ENCODE data around the gene FMN1.

DNA sequence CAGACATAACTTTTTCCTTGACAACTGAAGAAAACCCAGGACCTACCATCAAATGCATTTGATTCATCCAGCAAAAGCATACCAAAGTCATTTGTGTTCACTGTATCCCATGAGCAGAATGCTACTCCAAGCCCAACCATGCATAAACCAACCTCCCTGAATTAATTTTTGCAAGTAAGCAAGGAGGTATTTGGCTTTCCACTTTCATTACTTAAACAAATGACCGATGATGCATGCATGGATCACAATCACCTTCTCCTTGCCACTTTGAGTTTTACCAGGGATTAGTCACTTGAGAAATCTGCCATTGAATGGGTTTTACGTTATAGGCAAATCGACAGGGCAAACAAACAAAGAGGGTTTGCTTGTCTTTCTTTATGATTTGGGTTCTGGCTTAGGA lies 214.8 kb downstream of the FMN1 start:
- no peak for TF ChIP-seq GATA2 (IDR thresholded peaks at IDR 0.05; ENCODE audit: low read depth, low read length)
- TF ChIP-seq GATA3 (IDR thresholded peaks at IDR 0.05; ENCODE audit: low read depth, low read length), result no peak

Data from SH-SY5Y (cell line).